ENCODE data around the gene BTN1A1. TPM values are rescaled to one million over a fixed set of nuclear protein-coding genes. Genes with fewer than 3 reads are reported as not detected.

Gene BTN1A1
- polyA plus RNA-seq, 3 donors = not detected

DNA sequence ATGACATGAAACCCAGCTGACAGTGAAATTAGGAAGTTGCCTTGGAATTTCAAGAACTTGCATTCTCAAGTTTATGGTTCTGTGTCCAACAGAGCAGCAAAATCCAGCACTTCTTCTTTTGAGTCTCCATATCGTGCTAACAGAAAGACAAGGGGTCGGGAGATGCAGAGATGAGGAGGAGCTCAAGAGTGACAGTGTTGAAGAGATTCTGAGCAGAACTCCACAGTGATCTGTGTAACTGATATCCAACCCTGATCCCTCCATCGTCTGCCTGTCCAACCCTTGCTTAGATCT, 21.2 kb upstream of the BTN1A1 start:
- Histone ChIP-seq H3K4me3 (replicated peaks in 1 of 3; ENCODE audit: low read depth in 2 of 3, low read length in 3 of 3) (peak overlapping the region in 2 of 3 experiments; percentile 12 to 53), H3K9me3 (replicated peaks in 1 of 2; ENCODE audit: control insufficient read depth in 1 of 2, insufficient read depth in 1 of 2, low read length in 2 of 2) (no peaks in the 10 kb centered on the region), H3K79me2 (ENCODE audit: insufficient read depth, low read length) (peaks cover 10% of the 10 kb centered on the region), H3K4me2 (replicated peaks; ENCODE audit: extremely low read depth, low read length, poor library complexity, severe bottlenecking) (peak overlapping the region; percentile 55), H3K27ac (ENCODE audit: low read depth in 1 of 2, low read length in 2 of 2) (peak overlapping the region; percentile 57 to 90), H4K20me1 (ENCODE audit: insufficient read depth, low read length) (no peaks in the 10 kb centered on the region), H3K4me1 (ENCODE audit: control insufficient read depth in 1 of 2, insufficient read depth in 2 of 2, low read length in 2 of 2) (peaks cover 65 to 74% of the 10 kb centered on the region in 2 donors), H3K36me3 (replicated peaks in 1 of 2; ENCODE audit: control insufficient read depth in 1 of 2, insufficient read depth in 2 of 2, low read length in 2 of 2) (no peaks in the 10 kb centered on the region), H2AFZ (ENCODE audit: insufficient read depth, low read depth, low read length, poor library complexity, severe bottlenecking) (peak overlapping the region; percentile 65), H3K27me3 (ENCODE audit: control insufficient read depth in 2 of 2, insufficient read depth in 2 of 2, low read length in 2 of 2) (no peaks in the 10 kb centered on the region), H3K9ac (ENCODE audit: insufficient read depth, low read length, poor library complexity, severe bottlenecking) (peak overlapping the region; percentile 23)
- intact Hi-C loops (cut with micrococcal nuclease) = loop anchor here in 1 of 2 donors (5.0 kb wide), 1 partner anchor 58 kb away; the partner anchor contains the start of gene HMGN4
- H3K9me3 Mint-ChIP-seq = peaks cover 0 to 3% (median 0%) of the 10 kb centered on the region in 7 donors
- peak overlapping the region; percentile 70 to 80 for H3K4me3 Mint-ChIP-seq
- H3K27me3 Mint-ChIP-seq (ENCODE audit: low read depth in 3 of 3) = no peaks in the 10 kb centered on the region
- peak overlapping the region; percentile 91 to 98 (median 93) for H3K27ac Mint-ChIP-seq
- peaks cover 0 to 2% of the 10 kb centered on the region in 2 donors for H3K36me3 Mint-ChIP-seq
- DNase-seq = peak; percentile 63 to 82 (median 79)
- TF ChIP-seq, protein P1, sequence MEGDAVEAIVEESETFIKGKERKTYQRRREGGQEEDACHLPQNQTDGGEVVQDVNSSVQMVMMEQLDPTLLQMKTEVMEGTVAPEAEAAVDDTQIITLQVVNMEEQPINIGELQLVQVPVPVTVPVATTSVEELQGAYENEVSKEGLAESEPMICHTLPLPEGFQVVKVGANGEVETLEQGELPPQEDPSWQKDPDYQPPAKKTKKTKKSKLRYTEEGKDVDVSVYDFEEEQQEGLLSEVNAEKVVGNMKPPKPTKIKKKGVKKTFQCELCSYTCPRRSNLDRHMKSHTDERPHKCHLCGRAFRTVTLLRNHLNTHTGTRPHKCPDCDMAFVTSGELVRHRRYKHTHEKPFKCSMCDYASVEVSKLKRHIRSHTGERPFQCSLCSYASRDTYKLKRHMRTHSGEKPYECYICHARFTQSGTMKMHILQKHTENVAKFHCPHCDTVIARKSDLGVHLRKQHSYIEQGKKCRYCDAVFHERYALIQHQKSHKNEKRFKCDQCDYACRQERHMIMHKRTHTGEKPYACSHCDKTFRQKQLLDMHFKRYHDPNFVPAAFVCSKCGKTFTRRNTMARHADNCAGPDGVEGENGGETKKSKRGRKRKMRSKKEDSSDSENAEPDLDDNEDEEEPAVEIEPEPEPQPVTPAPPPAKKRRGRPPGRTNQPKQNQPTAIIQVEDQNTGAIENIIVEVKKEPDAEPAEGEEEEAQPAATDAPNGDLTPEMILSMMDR (IDR thresholded peaks at IDR 0.05) = no peak
- H3K4me1 Mint-ChIP-seq = peaks cover 73% of the 10 kb centered on the region
- WGBS (ENCODE audit: insufficient coverage) = 36% methylated on average over 1 of the region's 3 CpGs

DNA sequence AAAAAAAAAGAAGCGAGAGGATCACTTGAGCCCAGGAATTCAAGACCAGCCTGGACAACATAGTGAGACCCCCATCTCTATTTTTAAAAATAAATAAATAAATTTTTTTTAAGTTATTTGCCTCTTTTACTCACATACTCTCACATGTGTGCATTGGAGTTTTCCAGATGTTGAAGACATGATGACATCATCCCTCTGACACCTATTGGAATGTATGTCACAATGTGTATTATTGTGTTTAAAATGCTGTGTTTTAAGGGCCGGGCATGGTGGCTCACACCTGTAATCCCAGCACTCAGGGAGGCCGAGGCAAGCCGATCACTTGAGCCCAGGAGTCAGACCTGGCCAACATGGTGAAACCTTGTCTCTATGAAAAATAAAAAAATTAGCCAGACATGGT, 17.8 kb upstream of the BTN1A1 start:
- Mint-ChIP-seq H3K4me3 (no peak overlapping the region), H3K4me1 (peaks cover 48% of the 10 kb centered on the region), H3K9me3 (peaks cover 0 to 4% (median 0%) of the 10 kb centered on the region in 7 donors), H3K36me3 (no peaks in the 10 kb centered on the region), H3K27me3 (ENCODE audit: low read depth in 3 of 3) (peaks cover 0 to 4% (median 0%) of the 10 kb centered on the region in 3 donors), H3K27ac (no peak overlapping the region)
- Histone ChIP-seq H3K27me3 (ENCODE audit: control insufficient read depth in 2 of 2, insufficient read depth in 2 of 2, low read length in 2 of 2) (no peaks in the 10 kb centered on the region), H3K9me3 (replicated peaks in 1 of 2; ENCODE audit: control insufficient read depth in 1 of 2, insufficient read depth in 1 of 2, low read length in 2 of 2) (no peaks in the 10 kb centered on the region), H3K4me3 (replicated peaks in 1 of 3; ENCODE audit: low read depth in 2 of 3, low read length in 3 of 3) (no peak overlapping the region), H3K79me2 (ENCODE audit: insufficient read depth, low read length) (no peaks in the 10 kb centered on the region), H4K20me1 (ENCODE audit: insufficient read depth, low read length) (no peaks in the 10 kb centered on the region), H3K4me2 (replicated peaks; ENCODE audit: extremely low read depth, low read length, poor library complexity, severe bottlenecking) (no peak overlapping the region), H3K27ac (ENCODE audit: low read depth in 1 of 2, low read length in 2 of 2) (no peak overlapping the region), H2AFZ (ENCODE audit: insufficient read depth, low read depth, low read length, poor library complexity, severe bottlenecking) (no peak overlapping the region), H3K4me1 (ENCODE audit: control insufficient read depth in 1 of 2, insufficient read depth in 2 of 2, low read length in 2 of 2) (peaks cover 39 to 49% of the 10 kb centered on the region in 2 donors), H3K9ac (ENCODE audit: insufficient read depth, low read length, poor library complexity, severe bottlenecking) (no peak overlapping the region), H3K36me3 (replicated peaks in 1 of 2; ENCODE audit: control insufficient read depth in 1 of 2, insufficient read depth in 2 of 2, low read length in 2 of 2) (no peaks in the 10 kb centered on the region)
- WGBS (ENCODE audit: insufficient coverage) = no CpG with 5 or more reads among the region's 4 CpGs
- DNase-seq = no peak
- intact Hi-C loops (cut with micrococcal nuclease) = no loop called here
- TF ChIP-seq, protein P1 (IDR thresholded peaks at IDR 0.05) = no peak

Data from CD14-positive monocyte (primary cell).